ENCODE measurements around the gene ATP13A4. TPM values are rescaled to one million over a fixed set of nuclear protein-coding genes. Genes with fewer than 3 reads are reported as not detected.

ATP13A4 gene
- total RNA-seq, 5 donors from 2014 or later (not counting 1 experiment from before 2014, with no cell fraction given) = 1.7 to 3.5 (median 2.0) TPM

GRCh38 chr3:193403307-193403706 is 151.4 kb downstream of the ATP13A4 start:
- no peaks in the 10 kb centered on the region for H3K4me1 ChIP-seq (ENCODE audit: control insufficient read depth in 1 of 2, extremely low read depth in 1 of 2, insufficient read depth in 2 of 2, low read length in 2 of 2)
- WGBS (ENCODE audit: insufficient coverage) = no CpG with 5 or more reads among the region's 2 CpGs
- no peak overlapping the region for H3K27ac ChIP-seq (ENCODE audit: low read length)
- ATAC-seq (replicated peaks in 1 of 4) (no peak), DNase-seq (no peak)
- no peaks in the 10 kb centered on the region for H3K36me3 ChIP-seq (ENCODE audit: control insufficient read depth in 2 of 2, extremely low read depth in 1 of 2, insufficient read depth in 1 of 2, low read length in 1 of 2)
- H3K27me3 Mint-ChIP-seq = no peaks in the 10 kb centered on the region
- no peaks in the 10 kb centered on the region for H3K4me1 Mint-ChIP-seq
- no peaks in the 10 kb centered on the region for H3K9me3 Mint-ChIP-seq
- no peak overlapping the region for H3K4me3 ChIP-seq (ENCODE audit: control insufficient read depth in 1 of 2, extremely low read depth in 1 of 2, low read length in 1 of 2)
- POLR2A ChIA-PET = no interaction called here
- no peak overlapping the region for H3K4me3 Mint-ChIP-seq
- H3K27me3 ChIP-seq (replicated peaks in 1 of 2; ENCODE audit: control insufficient read depth in 2 of 2, extremely low read depth in 1 of 2, insufficient read depth in 2 of 2, low read length in 1 of 2) = no peaks in the 10 kb centered on the region
- no peak overlapping the region for H3K27ac Mint-ChIP-seq
- H3K36me3 Mint-ChIP-seq = no peaks in the 10 kb centered on the region
- CTCF ChIA-PET = no interaction called here
- H3K9me3 ChIP-seq = no peaks in the 10 kb centered on the region

DNA sequence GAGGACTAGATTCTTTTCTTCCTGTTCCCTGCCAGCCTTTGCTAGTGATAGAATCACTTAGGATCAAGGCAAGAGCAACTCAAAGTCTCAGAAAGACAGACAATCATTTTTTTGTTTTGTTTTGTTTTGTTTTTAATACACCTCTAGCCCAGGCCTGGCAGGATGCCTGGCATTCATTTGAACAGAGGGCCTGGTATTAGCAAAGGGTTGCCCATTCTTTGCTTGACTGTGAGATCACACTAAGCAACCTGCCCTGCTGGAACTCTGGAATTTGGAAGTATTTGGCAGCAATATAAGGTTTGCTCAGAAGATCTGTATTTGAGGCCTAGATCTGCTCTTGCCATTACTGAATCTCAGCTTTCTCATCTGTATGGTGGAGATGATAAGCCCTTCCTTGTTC is 154.4 kb downstream of the ATP13A4 start:
- H3K27me3 ChIP-seq (replicated peaks in 1 of 2; ENCODE audit: control insufficient read depth in 2 of 2, extremely low read depth in 1 of 2, insufficient read depth in 2 of 2, low read length in 1 of 2) = no peaks in the 10 kb centered on the region
- Mint-ChIP-seq H3K27me3 (peaks cover 0 to 5% of the 10 kb centered on the region in 2 donors), H3K27ac (no peak overlapping the region), H3K9me3 (no peaks in the 10 kb centered on the region), H3K4me1 (no peaks in the 10 kb centered on the region), H3K4me3 (no peak overlapping the region), H3K36me3 (no peaks in the 10 kb centered on the region)
- ChIA-PET CTCF (no interaction called here), POLR2A (no interaction called here)
- no peak overlapping the region for H3K27ac ChIP-seq (ENCODE audit: low read length)
- no peak overlapping the region for H3K4me3 ChIP-seq (ENCODE audit: control insufficient read depth in 1 of 2, extremely low read depth in 1 of 2, low read length in 1 of 2)
- H3K9me3 ChIP-seq = no peaks in the 10 kb centered on the region
- DNase-seq = no peak
- H3K36me3 ChIP-seq (ENCODE audit: control insufficient read depth in 2 of 2, extremely low read depth in 1 of 2, insufficient read depth in 1 of 2, low read length in 1 of 2) = no peaks in the 10 kb centered on the region
- no peaks in the 10 kb centered on the region for H3K4me1 ChIP-seq (ENCODE audit: control insufficient read depth in 1 of 2, extremely low read depth in 1 of 2, insufficient read depth in 2 of 2, low read length in 2 of 2)
- ATAC-seq (replicated peaks in 1 of 4) = no peak

DNA sequence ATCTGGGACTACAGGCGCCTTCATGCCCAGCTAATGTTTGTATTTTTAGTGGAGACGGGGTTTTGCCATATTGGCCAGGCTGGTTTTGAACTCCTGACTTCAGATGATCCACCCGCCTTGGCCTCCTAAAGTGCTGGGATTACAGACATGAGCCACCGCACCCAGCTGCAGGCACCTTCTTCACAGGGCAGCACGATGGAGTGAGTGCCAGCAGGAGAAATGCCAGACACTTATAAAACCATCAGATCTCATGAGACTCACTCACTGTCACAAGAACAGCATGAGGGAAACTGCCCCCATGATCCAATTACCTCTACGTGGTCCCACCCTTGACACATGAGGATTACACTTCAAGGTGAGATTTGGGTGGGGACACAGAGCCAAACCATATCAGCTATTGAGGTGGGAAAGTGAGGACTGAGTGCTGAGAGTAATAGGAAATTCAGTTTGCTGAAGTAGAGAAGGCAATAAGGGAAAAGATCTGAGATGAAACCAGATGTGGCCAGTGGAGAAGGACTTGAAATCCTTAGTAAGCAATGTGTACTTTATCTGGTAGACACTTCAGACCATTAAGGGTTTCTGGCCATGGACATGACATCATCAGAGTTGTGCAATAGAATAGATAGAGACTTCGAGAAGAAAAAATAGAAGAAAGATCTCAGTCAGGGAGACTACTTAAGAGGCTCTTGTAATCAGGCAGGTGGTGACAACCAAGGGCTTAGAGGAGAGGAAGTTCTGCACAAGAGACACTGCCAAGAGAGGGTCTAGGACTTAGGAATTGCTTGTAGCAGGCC is 158.0 kb downstream of the ATP13A4 start:
- Histone ChIP-seq H3K36me3 (ENCODE audit: control insufficient read depth in 2 of 2, extremely low read depth in 1 of 2, insufficient read depth in 1 of 2, low read length in 1 of 2) (no peaks in the 10 kb centered on the region), H3K27me3 (replicated peaks in 1 of 2; ENCODE audit: control insufficient read depth in 2 of 2, extremely low read depth in 1 of 2, insufficient read depth in 2 of 2, low read length in 1 of 2) (peaks cover 0 to 9% of the 10 kb centered on the region in 2 experiments), H3K4me3 (ENCODE audit: control insufficient read depth in 1 of 2, extremely low read depth in 1 of 2, low read length in 1 of 2) (no peak overlapping the region), H3K9me3 (no peaks in the 10 kb centered on the region), H3K27ac (ENCODE audit: low read length) (no peak overlapping the region), H3K4me1 (ENCODE audit: control insufficient read depth in 1 of 2, extremely low read depth in 1 of 2, insufficient read depth in 2 of 2, low read length in 2 of 2) (no peaks in the 10 kb centered on the region)
- no peak for DNase-seq
- ChIA-PET POLR2A (no interaction called here), CTCF (no interaction called here)
- no peaks in the 10 kb centered on the region for H3K4me1 Mint-ChIP-seq
- 75% methylated on average over 5 of the region's 7 CpGs for WGBS (ENCODE audit: insufficient coverage)
- H3K36me3 Mint-ChIP-seq = no peaks in the 10 kb centered on the region
- H3K27me3 Mint-ChIP-seq = peaks cover 0 to 5% of the 10 kb centered on the region in 2 donors
- no peak for ATAC-seq (replicated peaks in 1 of 4)
- H3K9me3 Mint-ChIP-seq = peaks cover 0 to 4% (median 0%) of the 10 kb centered on the region in 3 donors
- no peak overlapping the region for H3K27ac Mint-ChIP-seq
- H3K4me3 Mint-ChIP-seq = no peak overlapping the region

DNA sequence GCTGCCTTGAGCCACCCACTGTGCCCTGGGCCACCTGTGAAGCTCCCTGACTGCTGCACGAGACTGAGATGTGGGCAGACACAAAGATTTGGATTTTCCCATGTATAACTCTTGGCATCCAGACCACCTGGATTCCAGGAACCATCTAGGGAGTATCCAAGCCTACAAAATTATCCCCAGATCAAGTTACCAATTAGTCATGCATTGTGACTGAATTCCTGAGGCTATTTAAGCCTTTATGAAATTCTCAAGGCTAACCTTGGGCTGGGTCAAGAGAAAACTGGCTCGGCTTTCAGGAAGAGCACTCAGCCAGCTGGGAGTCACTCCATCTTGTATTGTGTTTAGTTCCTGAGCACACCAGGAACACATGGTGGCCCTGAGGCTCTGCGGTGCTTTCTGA is 162.8 kb downstream of the ATP13A4 start:
- CTCF ChIA-PET = no interaction called here
- ATAC-seq (replicated peaks in 1 of 4) = no peak
- Mint-ChIP-seq H3K9me3 (peaks cover 0 to 4% (median 0%) of the 10 kb centered on the region in 3 donors), H3K27ac (no peak overlapping the region), H3K4me3 (no peak overlapping the region), H3K4me1 (no peaks in the 10 kb centered on the region), H3K27me3 (peaks cover 0 to 14% of the 10 kb centered on the region in 2 donors), H3K36me3 (no peaks in the 10 kb centered on the region)
- H3K27ac ChIP-seq (ENCODE audit: low read length) = no peak overlapping the region
- H3K27me3 ChIP-seq (replicated peaks in 1 of 2; ENCODE audit: control insufficient read depth in 2 of 2, extremely low read depth in 1 of 2, insufficient read depth in 2 of 2, low read length in 1 of 2) = peaks cover 0 to 11% of the 10 kb centered on the region in 2 experiments
- no peak overlapping the region for H3K4me3 ChIP-seq (ENCODE audit: control insufficient read depth in 1 of 2, extremely low read depth in 1 of 2, low read length in 1 of 2)
- DNase-seq = no peak
- WGBS (ENCODE audit: insufficient coverage) = 58% methylated on average over 2 of the region's 3 CpGs
- no peaks in the 10 kb centered on the region for H3K9me3 ChIP-seq
- no peaks in the 10 kb centered on the region for H3K4me1 ChIP-seq (ENCODE audit: control insufficient read depth in 1 of 2, extremely low read depth in 1 of 2, insufficient read depth in 2 of 2, low read length in 2 of 2)
- H3K36me3 ChIP-seq (ENCODE audit: control insufficient read depth in 2 of 2, extremely low read depth in 1 of 2, insufficient read depth in 1 of 2, low read length in 1 of 2) = no peaks in the 10 kb centered on the region
- POLR2A ChIA-PET = no interaction called here

- Histone ChIP-seq H3K4me3 (ENCODE audit: control insufficient read depth in 1 of 2, extremely low read depth in 1 of 2, low read length in 1 of 2) (no peak overlapping the region), H3K36me3 (ENCODE audit: control insufficient read depth in 2 of 2, extremely low read depth in 1 of 2, insufficient read depth in 1 of 2, low read length in 1 of 2) (no peaks in the 10 kb centered on the region), H3K27me3 (replicated peaks in 1 of 2; ENCODE audit: control insufficient read depth in 2 of 2, extremely low read depth in 1 of 2, insufficient read depth in 2 of 2, low read length in 1 of 2) (peaks cover 0 to 8% of the 10 kb centered on the region in 2 experiments), H3K4me1 (ENCODE audit: control insufficient read depth in 1 of 2, extremely low read depth in 1 of 2, insufficient read depth in 2 of 2, low read length in 2 of 2) (no peaks in the 10 kb centered on the region), H3K27ac (ENCODE audit: low read length) (no peak overlapping the region), H3K9me3 (no peaks in the 10 kb centered on the region)
- Mint-ChIP-seq H3K27me3 (peaks cover 2 to 12% of the 10 kb centered on the region in 2 donors), H3K9me3 (peaks cover 0 to 4% (median 0%) of the 10 kb centered on the region in 3 donors), H3K4me3 (no peak overlapping the region), H3K27ac (no peak overlapping the region), H3K4me1 (no peaks in the 10 kb centered on the region), H3K36me3 (no peaks in the 10 kb centered on the region)
- POLR2A ChIA-PET = interaction anchor here in 1 of 2 donors (0.6 kb wide), 1 partner anchor 489 kb away, joined by 4 read pairs; no protein-coding TSS in a partner anchor
- DNase-seq (no peak), ATAC-seq (replicated peaks in 1 of 4) (no peak)
- CTCF ChIA-PET = no interaction called here
- WGBS (ENCODE audit: insufficient coverage) = 40% methylated on average over 1 of the region's 2 CpGs
Observed at GRCh38 chr3:193389335-193389734, 165.4 kb downstream of the ATP13A4 start.

DNA sequence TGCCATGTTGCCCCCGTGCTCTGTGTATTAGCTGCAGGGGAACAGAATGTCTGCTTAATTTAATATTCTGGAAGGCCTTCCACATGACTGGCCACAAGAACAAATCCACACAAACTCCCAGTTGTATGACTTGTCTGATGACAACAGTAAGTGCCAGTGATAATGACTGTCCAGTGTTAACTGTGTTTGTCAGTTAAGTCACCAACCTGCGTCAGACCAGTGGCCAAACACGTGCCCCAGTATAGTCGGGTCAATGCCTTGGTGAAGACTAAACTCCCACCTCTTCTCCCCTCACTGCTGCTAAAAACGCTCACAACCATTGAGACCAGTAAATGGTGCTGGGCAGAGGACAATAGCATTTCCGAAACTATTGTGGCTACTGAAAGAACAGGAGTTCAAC is 166.3 kb downstream of the ATP13A4 start:
- POLR2A ChIA-PET = no interaction called here
- H3K27me3 Mint-ChIP-seq = peaks cover 3 to 18% of the 10 kb centered on the region in 2 donors
- H3K4me3 Mint-ChIP-seq = no peak overlapping the region

More for the DNA sequence above, 166.3 kb downstream of the ATP13A4 start:
- H3K36me3 Mint-ChIP-seq = no peaks in the 10 kb centered on the region
- no peak overlapping the region for H3K27ac Mint-ChIP-seq
- Histone ChIP-seq H3K27ac (ENCODE audit: low read length) (no peak overlapping the region), H3K9me3 (no peaks in the 10 kb centered on the region), H3K4me3 (ENCODE audit: control insufficient read depth in 1 of 2, extremely low read depth in 1 of 2, low read length in 1 of 2) (no peak overlapping the region), H3K27me3 (replicated peaks in 1 of 2; ENCODE audit: control insufficient read depth in 2 of 2, extremely low read depth in 1 of 2, insufficient read depth in 2 of 2, low read length in 1 of 2) (peaks cover 0 to 8% of the 10 kb centered on the region in 2 experiments), H3K36me3 (ENCODE audit: control insufficient read depth in 2 of 2, extremely low read depth in 1 of 2, insufficient read depth in 1 of 2, low read length in 1 of 2) (no peaks in the 10 kb centered on the region), H3K4me1 (ENCODE audit: control insufficient read depth in 1 of 2, extremely low read depth in 1 of 2, insufficient read depth in 2 of 2, low read length in 2 of 2) (no peaks in the 10 kb centered on the region)
- CTCF ChIA-PET = no interaction called here
- ATAC-seq (replicated peaks in 1 of 4) (no peak), DNase-seq (no peak)
- no peaks in the 10 kb centered on the region for H3K4me1 Mint-ChIP-seq
- H3K9me3 Mint-ChIP-seq = no peaks in the 10 kb centered on the region
- WGBS (ENCODE audit: insufficient coverage) = 93% methylated on average over 3 of the region's 6 CpGs
